Measurements from ENCODE around the gene CNTNAP1.

Gene CNTNAP1

GRCh38 chr17:42698736-42699414 lies 16.5 kb downstream of the CNTNAP1 start:
- ChIA-PET CTCF (interaction anchor here (0.6 to 2.9 kb wide), 4 partner anchors 15 to 121 kb away, joined by 3 to 18 read pairs (median 4); partner anchors contain the start of gene PSMC3IP), POLR2A (interaction anchor here (0.7 to 2.6 kb wide), 2 partner anchors 16 to 125 kb away, joined by 4 to 19 read pairs; partner anchors contain the start of gene BECN1)
- TF ChIP-seq CTCF (IDR thresholded peaks at IDR 0.05; ENCODE audit: insufficient read depth, low read length, missing control alignments) = no peak
- no peak for DNase-seq (ENCODE audit: low read depth, low spot score)
- H3K4me3 ChIP-seq (ENCODE audit: low read depth, low read length) = no peak overlapping the region

GRCh38 chr17:42699415-42699740 lies 17.0 kb downstream of the CNTNAP1 start:
- TF ChIP-seq CTCF (IDR thresholded peaks at IDR 0.05; ENCODE audit: insufficient read depth, low read length, missing control alignments) = no peak
- no peak overlapping the region for H3K4me3 ChIP-seq (ENCODE audit: low read depth, low read length)
- CTCF ChIA-PET = interaction anchor here (1.2 to 2.9 kb wide), 2 partner anchors 20 to 121 kb away, joined by 4 to 18 read pairs; partner anchors contain the start of gene PSMC3IP
- POLR2A ChIA-PET = interaction anchor here (0.7 to 2.6 kb wide), 2 partner anchors 16 to 125 kb away, joined by 4 to 19 read pairs; partner anchors contain the start of gene BECN1
- DNase-seq (ENCODE audit: low read depth, low spot score) = no peak

GRCh38 chr17:42700586-42701289 lies 18.4 kb downstream of the CNTNAP1 start:
- H3K4me3 ChIP-seq (ENCODE audit: low read depth, low read length) = no peak overlapping the region
- ChIA-PET POLR2A (no interaction called here), CTCF (interaction anchor here (1.5 to 2.9 kb wide), 2 partner anchors 10 to 123 kb away, joined by 3 to 18 read pairs; partner anchors contain the start of gene PSMC3IP)
- TF ChIP-seq CTCF (IDR thresholded peaks at IDR 0.05; ENCODE audit: insufficient read depth, low read length, missing control alignments) = no peak
- DNase-seq (ENCODE audit: low read depth, low spot score) = no peak

GRCh38 chr17:42702446-42702845 lies 20.1 kb downstream of the CNTNAP1 start:
- no peak for TF ChIP-seq CTCF (IDR thresholded peaks at IDR 0.05; ENCODE audit: insufficient read depth, low read length, missing control alignments)
- ChIA-PET CTCF (interaction anchor here (1.3 kb wide), 2 partner anchors 16 to 122 kb away, joined by 3 to 4 read pairs; partner anchors contain the start of gene BECN1), POLR2A (no interaction called here)
- DNase-seq (ENCODE audit: low read depth, low spot score) = no peak
- H3K4me3 ChIP-seq (ENCODE audit: low read depth, low read length) = no peak overlapping the region

GRCh38 chr17:42704490-42704836 lies 22.1 kb downstream of the CNTNAP1 start:
- ChIA-PET CTCF (interaction anchor here (1.0 to 2.3 kb wide), 4 partner anchors 11 to 138 kb away, joined by 3 to 6 read pairs (median 3); no protein-coding TSS in a partner anchor), POLR2A (no interaction called here)
- H3K4me3 ChIP-seq (ENCODE audit: low read depth, low read length) = no peak overlapping the region
- no peak for TF ChIP-seq CTCF (IDR thresholded peaks at IDR 0.05; ENCODE audit: insufficient read depth, low read length, missing control alignments)
- DNase-seq (ENCODE audit: low read depth, low spot score) = no peak
